Pulmonary artery endothelial cell (primary cell): ENCODE results near the gene WDR59. TPM values are rescaled to one million over a fixed set of nuclear protein-coding genes. Genes with fewer than 3 reads are reported as not detected.
"Not testable (repeated sequence)": the region's sequence is repeated elsewhere in the genome, so short reads cannot be mapped to it uniquely, and the experiment has no call there.

Experiments
- DNase-seq: peaks from one replicate; pipeline ENCODE4 v3.0.0-alpha.2; 2011; ENCODE audit warnings: low read depth, low spot score
- total RNA-seq: library from RNA; depleted of rRNA; stranded (reverse); fragments of >200 nt; gene quantifications from 2 replicates; pipeline ENCODE4 v1.2.3, GENCODE V29; 2014

The WDR59 gene
- total RNA-seq, 1 donor from 2014 or later, result 16.9 TPM

GRCh38 chr16:74867281-74867849, 117.6 kb downstream of the WDR59 start:
- DNase-seq, result no peak

GRCh38 chr16:74865922-74866598, 118.9 kb downstream of the WDR59 start:
- DNase-seq, result no peak

- DNase-seq, result no peak
These were observed 122.1 kb downstream of the WDR59 start for GRCh38 chr16:74862743-74863244.

- no peak for DNase-seq
These were observed 132.4 kb downstream of the WDR59 start for GRCh38 chr16:74852500-74852875.

GRCh38 chr16:74850027-74850426, 134.9 kb downstream of the WDR59 start:
- no peak for DNase-seq

- no peak for DNase-seq
These were observed 137.7 kb downstream of the WDR59 start for GRCh38 chr16:74847202-74847601.

- DNase-seq, result no peak
These were observed 138.2 kb downstream of the WDR59 start for GRCh38 chr16:74846714-74847113.

GRCh38 chr16:74844041-74844980, 140.6 kb downstream of the WDR59 start:
- DNase-seq, result no peak

GRCh38 chr16:74843381-74844035, 141.4 kb downstream of the WDR59 start:
- DNase-seq, result not testable (repeated sequence)

GRCh38 chr16:74842413-74842812, 142.5 kb downstream of the WDR59 start:
- no peak for DNase-seq

- DNase-seq, result no peak
These were observed 143.0 kb downstream of the WDR59 start for GRCh38 chr16:74841904-74842303.

- DNase-seq, result no peak
These were observed 143.5 kb downstream of the WDR59 start for GRCh38 chr16:74841469-74841868.

- no peak for DNase-seq
These were observed 147.9 kb downstream of the WDR59 start for GRCh38 chr16:74837056-74837455.

- DNase-seq, result no peak
These were observed 148.7 kb downstream of the WDR59 start for GRCh38 chr16:74836111-74836671.

GRCh38 chr16:74832228-74832627, 152.7 kb downstream of the WDR59 start:
- DNase-seq, result no peak

GRCh38 chr16:74831467-74831866, 153.5 kb downstream of the WDR59 start:
- DNase-seq, result no peak

- DNase-seq, result no peak
These were observed 154.3 kb downstream of the WDR59 start for GRCh38 chr16:74830648-74831047.

- no peak for DNase-seq
These were observed 155.3 kb downstream of the WDR59 start for GRCh38 chr16:74829637-74830036.

GRCh38 chr16:74825941-74826340, 159.0 kb downstream of the WDR59 start:
- no peak for DNase-seq

- no peak for DNase-seq
These were observed 159.9 kb downstream of the WDR59 start for GRCh38 chr16:74825016-74825415.
